B cell (primary cell): Measurements from ENCODE around the gene TICAM1. TPM values are rescaled to one million over a fixed set of nuclear protein-coding genes. Genes with fewer than 3 reads are reported as not detected.
"Not testable (repeated sequence)": the region's sequence is repeated elsewhere in the genome, so short reads cannot be mapped to it uniquely, and the experiment has no call there.

ENCODE experiments used
- ATAC-seq: fragments of 200-7000 bp; cut with Tn5 transposase; one replicate; pipeline ENCODE4 v1.10.0; 2021; ENCODE audit warnings: low read depth, mild to moderate bottlenecking, moderate number of reproducible peaks, moderate library complexity
- CTCF ChIA-PET: fragments of 350-600 bp; sonication (Branson Sonifier 250); formaldehyde crosslinking; loops from one replicate; lab custom pipeline; 2021; ENCODE audit warnings: antibody characterized with exemption, inconsistent platforms; lab: Charles Lee
- POLR2A ChIA-PET: fragments of 350-600 bp; sonication (Branson Sonifier 250); formaldehyde crosslinking; loops from one replicate; lab custom pipeline; 2021; ENCODE audit warnings: antibody characterized with exemption; lab: Charles Lee
- DNase-seq: peaks from one replicate; pipeline ENCODE4 v3.0.0; 2013
- H2AFZ ChIP-seq: 2 replicates; pipeline ENCODE4 v1.6.1; 2012; ENCODE audit warnings: mild to moderate bottlenecking, low read depth, low read length; ENCODE audit not compliant: insufficient read depth, poor library complexity, severe bottlenecking
- H3K27ac ChIP-seq, 2 donors: 1 replicate in 1 of 2; 2 replicates in 1 of 2; pipeline ENCODE4 v1.5.1; 2012 to 2013; ENCODE audit warnings: low read length in 2 of 2, mild to moderate bottlenecking in 2 of 2, moderate library complexity in 1 of 2
- H3K27me3 ChIP-seq, 4 experiments: fragments of 200-600 bp in 1 of 4; sonication (generic) in 1 of 4; replicated peaks in 1 of 4; 1 replicate in 2 of 4; 2 replicates in 2 of 4; pipeline versions ENCODE4 v1.6.1 to v1.7.0; 2013 to 2016; ENCODE audit warnings: low read length in 3 of 4, mild to moderate bottlenecking in 2 of 4, mixed read lengths in 1 of 4, moderate library complexity in 1 of 4; ENCODE audit not compliant: insufficient read depth in 4 of 4, control insufficient read depth in 3 of 4; ENCODE audit errors: control extremely low read depth in 1 of 4
- H3K36me3 ChIP-seq, 2 experiments: replicated peaks in 1 of 2; 1 replicate in 1 of 2; 2 replicates in 1 of 2; pipeline versions ENCODE4 v1.6.1 to v1.7.1; 2013; ENCODE audit warnings: low read length in 1 of 2; ENCODE audit not compliant: insufficient read depth in 2 of 2, control insufficient read depth in 1 of 2; ENCODE audit errors: control extremely low read depth in 1 of 2, extremely low read depth in 1 of 2
- H3K4me1 ChIP-seq, 2 donors: fragments of 200-600 bp in 1 of 2; sonication (generic) in 1 of 2; 1 replicate in 1 of 2; 2 replicates in 1 of 2; pipeline versions ENCODE4 v1.5.1 to v1.6.1; 2013 to 2017; ENCODE audit warnings: low read length in 2 of 2; ENCODE audit not compliant: control insufficient read depth in 2 of 2, insufficient read depth in 2 of 2
- H3K4me2 ChIP-seq: replicated peaks from 2 replicates; pipeline ENCODE3; 2012; ENCODE audit warnings: mild to moderate bottlenecking, low read depth, low read length; ENCODE audit not compliant: poor library complexity, severe bottlenecking
- H3K4me3 ChIP-seq, 5 experiments: fragments of 200-600 bp in 1 of 5; sonication (generic) in 1 of 5; 1 replicate in 3 of 5; 2 replicates in 2 of 5; pipeline versions ENCODE4 v1.5.1 to v1.7.0; 2011 to 2016; ENCODE audit warnings: low read length in 4 of 5, mild to moderate bottlenecking in 4 of 5, low read depth in 2 of 5, control low read depth in 1 of 5, moderate library complexity in 1 of 5; ENCODE audit not compliant: insufficient read depth in 1 of 5; ENCODE audit errors: control extremely low read depth in 1 of 5, extremely low read depth in 1 of 5
- H3K79me2 ChIP-seq: fragments of 200-600 bp; sonication (generic); one replicate; pipeline ENCODE4 v1.6.0; 2016; ENCODE audit warnings: low read length; ENCODE audit not compliant: control insufficient read depth, insufficient read depth
- H3K9ac ChIP-seq: fragments of 200-600 bp; sonication (generic); 2 replicates; pipeline ENCODE4 v1.6.1; 2017; ENCODE audit warnings: mild to moderate bottlenecking, low read length, moderate library complexity
- H3K9me3 ChIP-seq, 3 donors: one replicate each; pipeline versions ENCODE4 v1.6.1 to v1.7.1; 2013; ENCODE audit warnings: low read length in 2 of 3; ENCODE audit not compliant: control insufficient read depth in 2 of 3, insufficient read depth in 1 of 3; ENCODE audit errors: control extremely low read depth in 1 of 3
- H4K20me1 ChIP-seq: 2 replicates; pipeline ENCODE4 v1.6.0; 2012; ENCODE audit warnings: mild to moderate bottlenecking, low read length; ENCODE audit not compliant: insufficient read depth, control insufficient read depth, poor library complexity, severe bottlenecking
- H3K27ac Mint-ChIP-seq: one replicate; pipeline ENCODE4 v1.8.0; 2021; ENCODE audit warnings: mixed read lengths
- H3K27me3 Mint-ChIP-seq: one replicate; pipeline ENCODE4 v1.8.0; 2021; ENCODE audit warnings: mixed read lengths
- H3K4me1 Mint-ChIP-seq: one replicate; pipeline ENCODE4 v1.8.0; 2021; ENCODE audit warnings: mixed read lengths
- H3K4me3 Mint-ChIP-seq: one replicate; pipeline ENCODE4 v1.8.0; 2021; ENCODE audit warnings: mixed read lengths
- H3K9me3 Mint-ChIP-seq: one replicate; pipeline ENCODE4 v1.8.0; 2022; ENCODE audit warnings: mixed read lengths; ENCODE audit not compliant: insufficient read depth
- CTCF ChIP-seq: fragments of 200-600 bp; IDR thresholded peaks from one replicate; pipeline ENCODE4 v1.8.0; 2022; ENCODE audit warnings: antibody characterized with exemption, mild to moderate bottlenecking
- EZH2 ChIP-seq: IDR thresholded peaks from 2 replicates; pipeline ENCODE4 v1.6.1; 2012; ENCODE audit warnings: borderline replicate concordance, low read depth, mild to moderate bottlenecking, moderate library complexity, low read length; ENCODE audit not compliant: insufficient read depth, poor library complexity, severe bottlenecking
- WGBS: methylation state at CpG from one replicate; pipeline ENCODE4 v1.1.5; 2013; ENCODE audit warnings: missing lambda C conversion rate; ENCODE audit not compliant: insufficient coverage; 5-methylcytosine and 5-hydroxymethylcytosine counted together
- intact Hi-C: fragments of 100-400 bp; cut with micrococcal nuclease; formaldehyde crosslinking; loops from one replicate; pipeline ENCODE4 v1.10.0; 2022
- polyA plus RNA-seq: library from polyadenylated mRNA; depleted of rRNA; stranded (reverse); fragments of >200 nt; gene quantifications from 2 replicates; pipeline ENCODE4 v1.2.3, GENCODE V29; 2012
- total RNA-seq, 2 donors: library from RNA; stranded (reverse); fragments of 120-200 nt in 1 of 2; gene quantifications; 1 replicate in 1 of 2; 2 replicates in 1 of 2; pipeline versions ENCODE4 v1.2.3 to v1.2.4, GENCODE V29; 2013 to 2022

TICAM1 gene
- total and polyA plus RNA-seq, 2 donors (not counting 1 experiment from before 2014, with no cell fraction given) = 12.7 to 19.7 TPM

GRCh38 chr19:4786412-4787016, 45.0 kb downstream of the TICAM1 start:
- H3K79me2 ChIP-seq, H3K36me3 ChIP-seq, DNase-seq, H3K9me3 Mint-ChIP-seq, H3K4me3 Mint-ChIP-seq, H2AFZ ChIP-seq, intact Hi-C loops, H3K9ac ChIP-seq, H3K27ac ChIP-seq, H3K4me3 ChIP-seq, H3K4me1 ChIP-seq, H4K20me1 ChIP-seq, POLR2A ChIA-PET, H3K4me1 Mint-ChIP-seq, H3K9me3 ChIP-seq, H3K4me2 ChIP-seq, H3K27ac Mint-ChIP-seq, H3K27me3 Mint-ChIP-seq, ATAC-seq: not testable (repeated sequence)
- peaks cover 0 to 12% (median 2%) of the 10 kb centered on the region in 4 experiments for H3K27me3 ChIP-seq
- 89% methylated on average over 4 of the region's 6 CpGs for WGBS
- CTCF ChIA-PET = interaction anchor here (0.6 kb wide), 1 partner anchor 512 kb away, joined by 4 read pairs; no protein-coding TSS in a partner anchor

- Mint-ChIP-seq H3K9me3 (peaks cover 4% of the 10 kb centered on the region), H3K27ac (no peak overlapping the region), H3K27me3 (peaks cover 9% of the 10 kb centered on the region), H3K4me3 (no peak overlapping the region), H3K4me1 (peaks cover 2% of the 10 kb centered on the region)
- no peaks in the 10 kb centered on the region for H4K20me1 ChIP-seq
- no CpG with 5 or more reads among the region's 3 CpGs for WGBS
- DNase-seq = no peak
- no peak overlapping the region for H3K4me3 ChIP-seq
- no peak overlapping the region for H2AFZ ChIP-seq
- no peaks in the 10 kb centered on the region for H3K4me1 ChIP-seq
- intact Hi-C loops = no loop called here
- H3K27me3 ChIP-seq = peaks cover 0 to 14% (median 2%) of the 10 kb centered on the region in 4 experiments
- H3K4me2 ChIP-seq = no peak overlapping the region
- peaks cover 0 to 14% (median 0%) of the 10 kb centered on the region in 3 donors for H3K9me3 ChIP-seq
- H3K27ac ChIP-seq = no peak overlapping the region
- ATAC-seq = no peak
- POLR2A ChIA-PET = interaction anchor here (0.6 kb wide), 1 partner anchor 1957 kb away, joined by 3 read pairs; no protein-coding TSS in a partner anchor
- H3K9ac ChIP-seq = no peak overlapping the region
- H3K79me2 ChIP-seq = no peaks in the 10 kb centered on the region
- no peaks in the 10 kb centered on the region for H3K36me3 ChIP-seq
- CTCF ChIA-PET = interaction anchor here (1.4 kb wide), 1 partner anchor 9 kb away, joined by 8 read pairs; the partner anchor contains the start of gene FEM1A
- TF ChIP-seq EZH2 (no peak), CTCF (no peak)
Observed at GRCh38 chr19:4781801-4782200, 49.7 kb downstream of the TICAM1 start.
